ENCODE data around the gene DLG2. TPM values are rescaled to one million over a fixed set of nuclear protein-coding genes. Genes with fewer than 3 reads are reported as not detected.
"Not testable (repeated sequence)": the region's sequence is repeated elsewhere in the genome, so short reads cannot be mapped to it uniquely, and the experiment has no call there.

Gene DLG2
- total RNA-seq, 2 experiments from 2014 or later: 1.2 to 1.4 TPM

GRCh38 chr11:85086504-85087284 lies 540.5 kb downstream of the DLG2 start:
- CTCF ChIA-PET: interaction anchor here (1.0 kb wide), 1 partner anchor 41 kb away, joined by 3 read pairs; no protein-coding TSS in a partner anchor
- POLR2A ChIA-PET: no interaction called here

DNA sequence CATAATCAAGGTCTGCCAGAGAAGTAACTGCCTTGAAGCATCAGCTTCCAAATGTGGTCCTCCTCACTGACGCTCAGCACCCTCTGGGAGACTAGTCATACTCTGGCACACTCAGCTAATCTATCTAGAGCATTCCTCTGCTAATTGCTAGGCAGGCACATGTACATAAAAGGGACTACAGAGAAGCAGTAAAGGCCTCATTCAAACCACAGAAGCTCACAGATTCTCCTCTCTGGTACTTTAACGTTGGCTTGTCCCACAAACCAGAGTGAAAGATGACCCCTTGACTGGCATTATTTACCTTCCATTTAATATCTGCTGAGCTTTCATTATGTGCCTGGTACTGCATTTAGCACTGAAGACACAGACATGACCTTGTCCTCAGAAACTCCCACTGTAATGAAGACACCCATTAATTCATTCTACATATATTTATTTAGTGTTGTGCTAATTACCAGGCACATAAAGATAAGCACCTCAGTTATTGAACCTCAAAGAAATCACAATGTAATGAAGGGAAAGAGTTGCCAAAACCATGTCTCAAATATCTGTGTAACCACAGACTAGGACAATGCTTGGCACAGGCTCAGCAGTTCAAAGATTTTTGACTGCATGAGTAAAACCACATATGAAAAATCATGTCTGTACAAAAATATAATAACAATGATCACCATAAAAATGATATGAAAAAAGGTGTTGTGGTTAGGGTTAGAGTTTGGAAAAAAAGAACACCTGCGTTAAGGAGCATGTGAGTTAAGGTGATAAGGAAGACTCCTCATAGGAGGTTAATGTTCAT lies 550.4 kb downstream of the DLG2 start:
- POLR2A ChIA-PET: no interaction called here
- CTCF ChIA-PET: no interaction called here

GRCh38 chr11:85062659-85063058 lies 564.5 kb downstream of the DLG2 start:
- CTCF ChIA-PET: no interaction called here
- POLR2A ChIA-PET: no interaction called here

- ChIA-PET POLR2A (no interaction called here), CTCF (no interaction called here)
These were observed 574.5 kb downstream of the DLG2 start for GRCh38 chr11:85052636-85053035.

DNA sequence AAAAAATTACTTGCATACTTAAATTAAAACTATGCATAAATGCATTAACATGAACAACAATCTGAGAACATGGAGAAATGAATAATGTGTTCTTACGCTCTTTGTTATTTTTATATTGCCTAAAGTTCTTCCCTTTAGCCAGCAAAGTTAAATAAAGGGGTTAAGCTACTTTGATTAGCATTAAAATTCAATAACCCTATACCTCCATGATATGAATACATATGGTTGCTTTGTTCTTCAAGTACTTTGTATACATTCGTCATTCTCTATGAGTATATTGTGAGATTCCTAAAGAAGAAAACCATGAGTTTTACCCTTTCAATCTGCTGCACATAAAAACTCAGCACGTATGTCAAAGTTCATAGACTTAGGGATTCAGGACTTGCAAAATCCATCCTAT lies 578.3 kb downstream of the DLG2 start:
- ChIA-PET POLR2A (no interaction called here), CTCF (no interaction called here)

DNA sequence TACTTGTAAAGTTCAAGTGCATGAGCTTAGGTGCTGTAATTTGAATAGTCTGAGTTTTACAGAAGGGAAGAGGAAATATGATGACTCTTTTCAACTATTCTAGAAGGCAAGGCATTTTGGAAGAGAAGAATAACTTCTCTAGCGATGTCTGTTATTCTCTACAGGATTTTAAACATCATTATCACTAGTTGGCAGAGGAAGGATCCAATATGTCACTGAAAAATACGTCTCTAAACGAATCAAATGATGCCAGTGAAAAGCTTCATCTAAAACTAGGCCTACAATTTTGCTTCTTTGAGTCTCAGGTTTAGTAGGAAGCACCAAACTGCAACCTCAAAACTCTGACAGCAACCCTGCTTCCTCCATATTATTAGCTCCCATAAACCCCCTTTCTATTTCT lies 581.4 kb downstream of the DLG2 start:
- CTCF ChIA-PET: interaction anchor here (1.2 kb wide), 1 partner anchor 40 kb away, joined by 3 read pairs; no protein-coding TSS in a partner anchor
- POLR2A ChIA-PET: no interaction called here

DNA sequence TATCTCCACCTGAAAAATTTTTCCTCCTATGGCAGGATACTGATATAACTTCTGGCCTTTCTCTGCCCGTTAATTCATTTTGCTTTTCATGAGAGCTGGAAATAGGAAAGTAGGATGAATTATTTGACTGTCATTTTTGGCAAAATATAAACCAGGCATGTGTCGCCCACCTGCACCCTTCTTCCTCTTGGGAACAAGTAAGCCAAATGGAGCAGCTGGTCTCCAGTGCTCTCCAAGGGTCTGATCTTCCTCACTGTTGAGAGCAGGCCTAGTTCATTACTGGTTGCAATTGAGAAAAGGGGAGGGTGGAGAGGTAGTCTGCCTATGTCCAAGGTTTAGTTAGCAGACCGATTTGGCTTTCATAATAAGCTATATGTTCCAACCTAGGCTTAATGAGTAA lies 582.2 kb downstream of the DLG2 start:
- CTCF ChIA-PET: interaction anchor here (1.2 kb wide), 1 partner anchor 41 kb away, joined by 3 read pairs; no protein-coding TSS in a partner anchor

DNA sequence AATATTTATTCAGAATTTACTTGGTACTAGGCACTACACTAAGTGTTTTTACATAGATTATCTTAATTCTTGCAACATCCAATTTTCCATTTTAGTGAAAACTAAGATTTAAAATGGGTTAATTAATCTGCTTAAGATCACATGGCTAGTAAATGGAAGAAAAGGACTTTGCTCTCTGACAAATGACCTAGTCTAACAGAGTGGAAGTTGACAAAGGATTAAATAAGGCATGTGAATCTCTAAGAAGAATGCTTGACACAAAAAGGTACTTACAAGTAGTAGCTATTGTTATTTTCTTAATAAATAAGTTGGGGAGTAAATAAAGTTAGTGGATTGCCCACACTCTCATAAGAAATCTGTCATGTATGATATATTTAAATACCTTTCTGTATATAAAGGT lies 584.8 kb downstream of the DLG2 start:
- CTCF ChIA-PET: no interaction called here
- POLR2A ChIA-PET: no interaction called here

More for the DNA sequence above, 582.2 kb downstream of the DLG2 start:
- POLR2A ChIA-PET: no interaction called here

- ChIA-PET POLR2A (no interaction called here), CTCF (no interaction called here)
These were observed 587.0 kb downstream of the DLG2 start for GRCh38 chr11:85040166-85040565.

DNA sequence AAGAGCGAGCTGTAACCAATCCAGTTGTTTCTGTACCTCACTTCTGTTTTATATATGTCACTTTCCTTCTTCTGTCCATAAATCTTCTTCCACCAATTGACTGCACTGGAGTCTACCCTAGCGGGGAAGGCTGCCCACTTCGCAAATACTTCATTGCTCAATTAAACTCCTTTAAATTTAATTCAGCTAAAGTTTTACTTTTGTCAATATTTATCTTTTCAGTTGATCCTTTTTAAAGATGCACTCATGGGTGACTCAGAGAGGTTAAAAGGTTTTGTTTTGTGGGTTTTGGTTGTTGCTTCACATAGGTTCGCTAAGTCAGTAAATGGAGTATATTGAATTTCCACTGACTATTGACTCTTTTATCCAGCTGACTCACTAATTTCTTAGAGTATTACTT lies 597.2 kb downstream of the DLG2 start:
- CTCF ChIA-PET: no interaction called here
- POLR2A ChIA-PET: no interaction called here

DNA sequence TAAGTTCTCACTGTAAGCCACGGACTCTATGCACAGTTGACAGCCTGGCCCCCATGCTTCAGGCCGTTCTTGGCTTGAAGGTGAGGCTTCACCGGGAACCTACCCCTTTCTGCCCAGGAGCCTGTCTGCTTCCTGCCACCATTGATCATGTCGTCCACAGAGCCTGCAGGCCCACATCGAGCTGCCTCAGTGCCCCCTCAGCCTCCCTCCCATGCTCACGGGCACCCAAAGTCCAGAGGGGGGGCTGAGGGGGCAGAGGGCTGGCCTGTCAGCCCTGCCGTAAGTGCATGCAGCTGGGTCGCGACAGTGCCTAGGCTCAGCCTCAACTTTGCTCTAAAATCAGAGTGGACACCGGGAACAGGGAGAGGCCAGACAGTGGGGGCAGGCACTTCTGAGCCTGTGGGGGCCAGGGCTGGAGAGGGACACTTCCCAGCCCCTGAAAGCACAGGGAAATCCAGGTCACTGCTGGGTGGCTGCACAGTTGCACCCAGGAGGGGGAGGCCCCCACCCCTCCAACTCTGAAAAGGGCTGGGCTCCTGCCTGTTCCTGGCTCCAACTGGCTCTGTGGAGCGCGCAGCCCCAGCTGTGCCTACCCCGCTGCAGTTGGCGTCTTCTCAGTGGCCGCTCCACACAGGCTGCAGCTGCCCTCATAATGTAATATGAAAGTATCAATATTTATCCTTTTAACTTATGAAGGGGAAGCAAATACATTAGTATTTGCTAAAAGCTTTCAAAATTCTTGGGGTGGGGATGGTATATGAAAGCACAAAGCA lies 598.6 kb downstream of the DLG2 start:
- POLR2A ChIA-PET: no interaction called here
- CTCF ChIA-PET: no interaction called here

DNA sequence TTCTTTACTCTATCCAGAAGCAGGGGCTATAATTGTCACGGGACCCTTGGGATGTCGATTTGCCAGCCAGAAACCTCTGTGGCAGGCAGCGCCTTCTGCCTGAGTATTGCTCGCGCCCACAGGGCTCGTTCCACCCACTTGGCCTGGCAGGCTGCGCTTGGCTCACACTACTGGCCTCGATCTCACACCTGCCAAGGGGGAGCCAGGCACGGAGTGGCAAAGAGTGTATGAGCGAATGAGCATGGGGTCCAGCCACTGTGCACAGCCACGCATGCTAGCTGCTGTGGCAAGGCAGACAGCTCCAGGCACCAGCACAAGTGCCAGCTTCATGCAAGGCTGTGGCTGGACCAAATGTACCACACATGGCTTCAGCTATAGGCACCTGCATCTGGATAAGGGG lies 599.8 kb downstream of the DLG2 start:
- ChIA-PET POLR2A (no interaction called here), CTCF (no interaction called here)

- POLR2A ChIA-PET: no interaction called here
- CTCF ChIA-PET: no interaction called here
These were observed 606.1 kb downstream of the DLG2 start for GRCh38 chr11:85021058-85021457.

GRCh38 chr11:84993386-84993785 lies 633.8 kb downstream of the DLG2 start:
- ChIA-PET CTCF (no interaction called here), POLR2A (no interaction called here)

DNA sequence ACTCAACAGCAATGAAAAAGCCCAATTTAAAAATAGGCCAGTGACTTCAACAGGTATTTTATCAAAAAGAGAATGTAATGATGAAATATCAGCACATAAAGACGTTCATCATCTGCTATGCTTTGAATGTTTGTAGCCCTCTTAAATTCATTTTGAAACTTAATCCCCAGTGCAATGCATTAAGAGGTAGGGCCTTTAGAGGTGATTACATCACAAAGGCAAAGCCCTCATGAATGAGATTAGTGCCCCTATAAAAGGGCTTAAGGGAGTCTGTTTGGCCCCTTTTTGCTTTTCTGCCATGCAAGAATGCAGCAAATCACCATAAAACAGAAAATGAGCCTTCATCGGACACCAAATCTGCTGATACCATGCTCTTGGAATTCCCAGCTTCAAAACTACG lies 637.0 kb downstream of the DLG2 start:
- CTCF ChIA-PET: no interaction called here
- POLR2A ChIA-PET: no interaction called here

- CTCF ChIA-PET, POLR2A ChIA-PET: not testable (repeated sequence)
These were observed 639.4 kb downstream of the DLG2 start for GRCh38 chr11:84987686-84988187.

GRCh38 chr11:84981301-84981700 lies 645.8 kb downstream of the DLG2 start:
- ChIA-PET CTCF (no interaction called here), POLR2A (no interaction called here)

DNA sequence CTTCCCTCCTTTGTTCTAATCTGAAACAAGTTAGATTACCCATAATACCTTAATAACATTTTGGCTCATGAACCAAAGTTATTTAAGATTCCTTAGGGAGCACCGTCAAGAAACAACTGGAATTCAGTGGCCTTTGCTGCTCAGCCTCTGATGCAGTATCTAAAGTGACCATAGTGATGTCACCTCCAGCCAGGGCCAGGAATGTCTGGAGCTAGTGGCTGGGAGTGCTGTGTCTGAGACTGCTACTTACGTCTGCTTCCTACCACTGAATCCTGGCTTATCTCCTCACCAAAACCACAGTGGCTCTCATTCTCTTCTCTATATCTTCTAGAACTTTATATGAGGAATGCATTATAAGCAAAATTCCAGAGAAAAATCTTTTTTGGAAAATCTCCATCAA lies 658.0 kb downstream of the DLG2 start:
- POLR2A ChIA-PET: no interaction called here
- CTCF ChIA-PET: no interaction called here

DNA sequence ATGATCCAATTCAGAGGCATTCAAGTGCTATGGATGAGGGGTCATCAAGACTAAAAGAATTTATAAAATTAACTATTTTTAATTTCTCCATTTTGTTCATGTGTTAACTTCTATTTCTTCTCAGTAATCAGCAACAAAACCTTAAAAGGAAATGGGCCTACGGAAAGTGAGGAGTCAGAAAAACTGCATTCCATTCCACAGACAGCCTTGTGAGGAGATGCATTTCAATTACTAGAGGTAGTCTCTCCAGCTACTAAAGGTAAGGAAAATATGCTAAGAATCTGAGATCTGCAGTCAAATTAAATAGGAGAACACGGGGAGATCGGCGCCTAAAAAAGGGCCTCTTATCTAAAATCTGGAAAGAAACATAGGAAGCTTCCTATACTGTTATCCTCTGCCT lies 661.7 kb downstream of the DLG2 start:
- ChIA-PET CTCF (no interaction called here), POLR2A (no interaction called here)

- POLR2A ChIA-PET: no interaction called here
- CTCF ChIA-PET: no interaction called here
These were observed 663.9 kb downstream of the DLG2 start for GRCh38 chr11:84963240-84963639.

DNA sequence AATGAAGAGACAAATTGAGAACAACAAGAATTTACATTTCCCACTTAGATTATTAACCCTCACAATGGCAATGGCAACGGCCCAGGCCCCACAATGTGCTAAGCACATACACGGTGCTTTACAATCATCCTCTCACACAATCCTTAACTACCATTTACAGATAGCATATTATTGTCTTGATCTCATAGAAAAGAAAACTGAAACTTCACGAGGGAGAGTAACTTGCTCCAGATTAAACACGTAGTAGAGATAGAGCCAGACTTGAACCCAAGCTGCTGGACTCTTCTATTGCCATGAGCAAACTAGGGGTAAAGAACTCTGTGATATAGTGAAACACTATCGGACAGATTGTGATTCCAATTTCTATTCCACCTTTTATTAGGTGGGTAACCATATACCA lies 665.1 kb downstream of the DLG2 start:
- ChIA-PET POLR2A (no interaction called here), CTCF (no interaction called here)

All from activated CD8-positive, alpha-beta memory T cell treated with anti-CD3 and anti-CD28 coated beads for 36 hours (primary cell).